ENCODE measurements around the gene EPB42. TPM values are rescaled to one million over a fixed set of nuclear protein-coding genes. Genes with fewer than 3 reads are reported as not detected.

EPB42 gene
- not detected in 2 replicates for total RNA-seq

GRCh38 chr15:43220991-43221403, at the start of gene EPB42:
Gene EPB42, minus strand, starts transcription at chr15:43221018. Its CDS starts 193 bp downstream, at chr15:43220825.

GRCh38 chr15:43266834-43267233, 46.0 kb upstream of the EPB42 start, which contains the start of gene TGM5:
Gene TGM5, minus strand, starts transcription at chr15:43266928. Its CDS starts 79 bp downstream, at chr15:43266849.

GRCh38 chr15:43185157-43186002, 35.4 kb downstream of the EPB42 start, which contains the start of gene CCNDBP1:
Gene CCNDBP1, plus strand, starts transcription at chr15:43185403. Its CDS starts 96 bp downstream, at chr15:43185499.

Small RNA genes within 50 kb of the gene (small RNA-seq; reads per million reads assigned to genes)
- gene RF00019: not detected

Other genes with a start within 250 kb of the EPB42 start
- 48.0 and 56.9 TPM in 2 replicates for gene UBR1, start 115.0 kb downstream of the EPB42 start, total RNA-seq
- gene TMEM62, start 87.4 kb downstream of the EPB42 start, total RNA-seq: 19.1 and 23.2 TPM in 2 replicates
- 65.8 and 77.0 TPM in 2 replicates for gene CCNDBP1, start 35.6 kb downstream of the EPB42 start, total RNA-seq
- not detected in 2 replicates for gene TGM5, start 45.9 kb upstream of the EPB42 start, total RNA-seq
- not detected in 2 replicates for gene TGM7, start 81.2 kb upstream of the EPB42 start, total RNA-seq
- gene LCMT2, start 109.6 kb upstream of the EPB42 start, total RNA-seq: 5.6 and 7.0 TPM in 2 replicates
- 24.3 and 27.8 TPM in 2 replicates for gene ZSCAN29, start 150.0 kb upstream of the EPB42 start, total RNA-seq
- gene TUBGCP4, start 150.1 kb upstream of the EPB42 start, total RNA-seq: 14.0 and 22.8 TPM in 2 replicates